Body of pancreas (tissue), 4 donors: ENCODE results near the gene PANX2. TPM values are rescaled to one million over a fixed set of nuclear protein-coding genes. Genes with fewer than 3 reads are reported as not detected.

Experiments
- ATAC-seq: fragments of 150-250 bp; one replicate; pipeline ENCODE4 v1.9.1; 2016
- DNase-seq, 4 donors: peaks; one replicate each; pipeline ENCODE4 v3.0.0-alpha.2; 2019
- H3K27ac ChIP-seq, 4 donors: fragments of 200-600 bp; sonication (generic); 1 replicate in 3 of 4; 2 replicates in 1 of 4; pipeline versions ENCODE4 v1.5.1 to v1.6.1; 2016 to 2019; ENCODE audit warnings: mild to moderate bottlenecking in 1 of 4, mixed read lengths in 1 of 4, moderate library complexity in 1 of 4
- H3K27me3 ChIP-seq, 2 donors: fragments of 200-600 bp; sonication (generic); one replicate each; pipeline ENCODE4 v1.6.0; 2016; ENCODE audit warnings: mild to moderate bottlenecking in 1 of 2
- H3K36me3 ChIP-seq, 2 donors: fragments of 200-600 bp; sonication (generic); replicated peaks in 1 of 2; 2 replicates each; pipeline ENCODE4 v1.5.1; 2016; ENCODE audit warnings: low read depth in 2 of 2; ENCODE audit not compliant: insufficient read depth in 1 of 2
- H3K4me1 ChIP-seq: fragments of 200-600 bp; sonication (generic); one replicate; pipeline ENCODE4 v1.6.0; 2016
- H3K4me3 ChIP-seq, 2 donors: fragments of 200-600 bp; sonication (generic); 1 replicate in 1 of 2; 2 replicates in 1 of 2; pipeline ENCODE4 v1.5.1; 2016 to 2019
- H3K9me3 ChIP-seq, 3 donors: fragments of 200-600 bp; sonication (generic); 1 replicate in 2 of 3; 2 replicates in 1 of 3; pipeline ENCODE4 v1.5.1; 2016
- CTCF ChIP-seq, 7 experiments: fragments of 450-650 bp in 4 of 7; fragments of 200-600 bp in 3 of 7; sonication (generic) in 3 of 7; IDR thresholded peaks; one replicate each; pipeline ENCODE4 v1.5.1; 2016 to 2019; ENCODE audit warnings: antibody characterized with exemption in 7 of 7
- POLR2A ChIP-seq, 3 donors: fragments of 450-650 bp; IDR thresholded peaks; one replicate each; pipeline ENCODE4 v1.6.1; 2016; ENCODE audit warnings: antibody characterized with exemption in 3 of 3, mild to moderate bottlenecking in 2 of 3
- WGBS, 2 donors: methylation state at CpG; one replicate each; pipeline ENCODE4 v1.1.5; 2017; 5-methylcytosine and 5-hydroxymethylcytosine counted together
- intact Hi-C: fragments of 100-400 bp; cut with DNase I; formaldehyde crosslinking; loops from one replicate; pipeline ENCODE4 v1.15.1; 2023
- total RNA-seq, 2 donors: library from RNA; depleted of rRNA; stranded (reverse); fragments of >200 nt; gene quantifications; one replicate each; pipeline ENCODE4 v1.1.0, GENCODE V29; 2016

The PANX2 gene
- total RNA-seq, 2 donors from 2014 or later = 0.33 to 3.1 TPM

GRCh38 chr22:50150161-50151129 lies 20.1 kb upstream of the PANX2 start:
- Histone ChIP-seq H3K4me3 (no peak overlapping the region), H3K4me1 (peaks cover 6% of the 10 kb centered on the region), H3K36me3 (no peaks in the 10 kb centered on the region), H3K27me3 (no peaks in the 10 kb centered on the region), H3K27ac (no peak overlapping the region), H3K9me3 (no peaks in the 10 kb centered on the region)
- intact Hi-C loops = loop anchor here (5.0 kb wide), 1 partner anchor 57 kb away; no protein-coding TSS in a partner anchor
- DNase-seq = no peak
- ATAC-seq = no peak
- WGBS, 2 donors = 83 to 84% methylated on average over 11 to 35 of the region's 35 CpGs
- TF ChIP-seq POLR2A (IDR thresholded peaks at IDR 0.05) (no peak), CTCF (IDR thresholded peaks at IDR 0.05) (no peak)

- no peaks in the 10 kb centered on the region for H3K36me3 ChIP-seq
- no peak for DNase-seq
- H3K27me3 ChIP-seq = no peaks in the 10 kb centered on the region
- TF ChIP-seq CTCF (IDR thresholded peaks at IDR 0.05) (no peak), POLR2A (IDR thresholded peaks at IDR 0.05) (no peak)
- no peak for ATAC-seq
- no peak overlapping the region for H3K27ac ChIP-seq
- peaks cover 1% of the 10 kb centered on the region for H3K4me1 ChIP-seq
- intact Hi-C loops = loop anchor here (5.0 kb wide), 1 partner anchor 55 kb away; no protein-coding TSS in a partner anchor
- WGBS, 2 donors = 77 to 80% methylated on average over 15 to 30 of the region's 33 CpGs
- no peak overlapping the region for H3K4me3 ChIP-seq
- H3K9me3 ChIP-seq = no peaks in the 10 kb centered on the region
These were observed 18.7 kb upstream of the PANX2 start for GRCh38 chr22:50151571-50152537.

- 69 to 83% methylated on average over 17 to 24 of the region's 25 CpGs for WGBS, 2 donors
- TF ChIP-seq POLR2A (IDR thresholded peaks at IDR 0.05) (no peak), CTCF (IDR thresholded peaks at IDR 0.05) (no peak)
- DNase-seq = no peak
These were observed 17.3 kb upstream of the PANX2 start for GRCh38 chr22:50153056-50153755.

GRCh38 chr22:50153756-50154140 lies 16.8 kb upstream of the PANX2 start:
- H3K4me1 ChIP-seq = no peaks in the 10 kb centered on the region
- H3K4me3 ChIP-seq = no peak overlapping the region
- TF ChIP-seq POLR2A (IDR thresholded peaks at IDR 0.05) (no peak), CTCF (IDR thresholded peaks at IDR 0.05) (no peak)
- 70 to 74% methylated on average over 6 to 7 of the region's 7 CpGs for WGBS, 2 donors
- no peak overlapping the region for H3K27ac ChIP-seq
- no peaks in the 10 kb centered on the region for H3K36me3 ChIP-seq
- H3K27me3 ChIP-seq = no peaks in the 10 kb centered on the region
- intact Hi-C loops = loop anchor here (5.0 kb wide), 1 partner anchor 54 kb away; no protein-coding TSS in a partner anchor
- no peaks in the 10 kb centered on the region for H3K9me3 ChIP-seq
- no peak for ATAC-seq
- DNase-seq = no peak

More at GRCh38 chr22:50153056-50153755, 17.3 kb upstream of the PANX2 start:
- no peak for ATAC-seq
- Histone ChIP-seq H3K4me1 (no peaks in the 10 kb centered on the region), H3K27ac (no peak overlapping the region), H3K4me3 (no peak overlapping the region), H3K27me3 (no peaks in the 10 kb centered on the region), H3K36me3 (no peaks in the 10 kb centered on the region), H3K9me3 (no peaks in the 10 kb centered on the region)
- intact Hi-C loops = loop anchor here (5.0 kb wide), 1 partner anchor 54 kb away; no protein-coding TSS in a partner anchor
